K562 (cell line): ENCODE results near the gene HES4. TPM values are rescaled to one million over a fixed set of nuclear protein-coding genes. Genes with fewer than 3 reads are reported as not detected.

Source experiments
- ARID4B ChIP-seq: sonication (generic); formaldehyde crosslinking; IDR thresholded peaks from 2 replicates; pipeline ENCODE4 v1.8.0; 2022; ENCODE audit warnings: mild to moderate bottlenecking, missing genetic modification reagents
- CBFA2T2 ChIP-seq: fragments of 450-650 bp; conservative IDR thresholded peaks from 2 replicates; pipeline ENCODE4 v1.6.1; 2017; ENCODE audit warnings: mild to moderate bottlenecking
- DDX20 ChIP-seq: fragments of 450-650 bp; IDR thresholded peaks from 2 replicates; pipeline ENCODE4 v1.6.1; 2016; ENCODE audit warnings: missing genetic modification characterization, low read depth, mild to moderate bottlenecking, missing compliant biosample characterization, moderate library complexity
- ETV1 ChIP-seq: fragments of 450-650 bp; conservative IDR thresholded peaks from 2 replicates; pipeline ENCODE4 v1.6.1; 2016; ENCODE audit warnings: missing genetic modification characterization, control low read depth, low read depth, missing compliant biosample characterization
- GTF2A2 ChIP-seq: IDR thresholded peaks from 2 replicates; pipeline ENCODE4 v1.6.1; 2016; ENCODE audit warnings: mild to moderate bottlenecking, missing genetic modification characterization, missing compliant biosample characterization
- HNRNPL ChIP-seq: fragments of 200-400 bp; formaldehyde crosslinking; IDR thresholded peaks from 2 replicates; pipeline ENCODE4 v1.6.1; 2017; ENCODE audit warnings: low read depth, mild to moderate bottlenecking, low read length
- MEF2D ChIP-seq: conservative IDR thresholded peaks from 2 replicates; pipeline ENCODE4 v1.6.1; 2016; ENCODE audit warnings: low read depth, missing genetic modification characterization, missing compliant biosample characterization
- PHF21A ChIP-seq: fragments of 450-650 bp; IDR thresholded peaks from 2 replicates; pipeline ENCODE4 v1.6.1; 2017; ENCODE audit warnings: low read depth, borderline replicate concordance
- RBBP5 ChIP-seq: fragments of 200-600 bp; sonication (generic); IDR thresholded peaks from 2 replicates; pipeline ENCODE4 v1.6.1; 2012; ENCODE audit warnings: borderline replicate concordance, mild to moderate bottlenecking, low read length, control low read depth, inconsistent platforms; ENCODE audit not compliant: insufficient read depth, poor library complexity, severe bottlenecking
- RBM17 ChIP-seq: fragments of 200-400 bp; formaldehyde crosslinking; IDR thresholded peaks from 2 replicates; pipeline ENCODE4 v1.6.1; 2017; ENCODE audit warnings: low read depth, mild to moderate bottlenecking, low read length, borderline replicate concordance
- RFX5 ChIP-seq: IDR thresholded peaks from 2 replicates; pipeline ENCODE4 v1.6.1; 2011; ENCODE audit warnings: low read depth, mild to moderate bottlenecking, improper control_type of control experiment, low read length
- SMARCA5 ChIP-seq: fragments of 450-650 bp; IDR thresholded peaks from 2 replicates; pipeline ENCODE4 v1.6.1; 2016
- SREBF1 ChIP-seq: fragments of 150-350 bp; IDR thresholded peaks from 2 replicates; pipeline ENCODE4 v1.6.1; 2014; ENCODE audit warnings: antibody characterized with exemption, low read depth, low read length, borderline replicate concordance
- SRSF7 ChIP-seq: fragments of 200-400 bp; formaldehyde crosslinking; optimal IDR thresholded peaks from 2 replicates; pipeline ENCODE3; 2017; ENCODE audit warnings: mild to moderate bottlenecking, low read depth, low read length
- U2AF2 ChIP-seq: fragments of 200-400 bp; formaldehyde crosslinking; optimal IDR thresholded peaks from 2 replicates; pipeline ENCODE3; 2017; ENCODE audit warnings: low read depth, mild to moderate bottlenecking, low read length
- USF1 ChIP-seq: sonication (generic); formaldehyde crosslinking; IDR thresholded peaks from 2 replicates; pipeline ENCODE4 v1.9.0; 2022; ENCODE audit warnings: mild to moderate bottlenecking, missing genetic modification reagents
- ZNF785 ChIP-seq: fragments of 250-450 bp; sonication (Bioruptor Pico); IDR thresholded peaks from 2 replicates; pipeline ENCODE4 v1.4.0; 2020; ENCODE audit warnings: mild to moderate bottlenecking
- polyA plus RNA-seq, 8 experiments: library from polyadenylated mRNA; depleted of rRNA in 4 of 8; stranded (reverse) in 5 of 8; unstranded in 3 of 8; fragments of >200 nt; fragmentation: Nextera tagmentation in 2 of 8; fragmentation: Illumina TruSeq in 1 of 8; extraction: Ambion mirVana in 2 of 8; extraction: Trizol in 1 of 8; gene quantifications; 2 replicates each; pipeline versions ENCODE4 v1.2.1 to v1.2.3, GENCODE V29; 2011 to 2014; ENCODE audit warnings: inconsistent platforms in 1 of 8, missing spikeins in 1 of 8
- total RNA-seq, 7 experiments: library from RNA; depleted of rRNA in 6 of 7; stranded (reverse); fragments of >200 nt in 6 of 7; fragmentation: Illumina TruSeq in 2 of 7; extraction: Trizol in 2 of 7; gene quantifications; 2 replicates each; pipeline versions ENCODE4 v1.2.1 to v1.2.3, GENCODE V29; 2011 to 2021; ENCODE audit warnings: low replicate concordance in 1 of 7
- TF ChIP-seq, protein P1 (sequence below): fragments of 450-650 bp; IDR thresholded peaks from 2 replicates; pipeline ENCODE4 v1.7.0; 2016; ENCODE audit warnings: borderline replicate concordance
- TF ChIP-seq, protein P2 (sequence below): fragments of 450-650 bp; formaldehyde crosslinking; IDR thresholded peaks from 2 replicates; pipeline ENCODE4 v1.4.0; 2020; ENCODE audit warnings: mild to moderate bottlenecking, moderate library complexity

HES4 gene
- total and polyA plus RNA-seq, 9 of the 15 experiments (the other 6 are each of a cell fraction or from before 2014, with no cell fraction given): 0.21 to 43.7 (median 5.3) TPM; not detected in 2

GRCh38 chr1:966704-967300 lies 33.1 kb downstream of the HES4 start (continued):
- TF ChIP-seq CBFA2T2 (no peak), ZNF785 (CRISPR knock-in tag) (no peak), DDX20 (tag) (no peak), SMARCA5 (no peak), RBM17 (no peak), USF1 (CRISPR knock-in tag) (no peak; the same call in 1 of the 2 replicates), ETV1 (no peak; the same call in 1 of the 2 replicates), U2AF2 (no peak), PHF21A (no peak), SRSF7 (no peak), MEF2D (tag) (no peak), SREBF1 (no peak), RBBP5 (peak; percentile 58), GTF2A2 (tag) (no peak), ARID4B (CRISPR knock-in tag) (peak; percentile 73), RFX5 (no peak), HNRNPL (peak; percentile 26; the same call in 1 of the 2 replicates)
- TF ChIP-seq, protein P1, sequence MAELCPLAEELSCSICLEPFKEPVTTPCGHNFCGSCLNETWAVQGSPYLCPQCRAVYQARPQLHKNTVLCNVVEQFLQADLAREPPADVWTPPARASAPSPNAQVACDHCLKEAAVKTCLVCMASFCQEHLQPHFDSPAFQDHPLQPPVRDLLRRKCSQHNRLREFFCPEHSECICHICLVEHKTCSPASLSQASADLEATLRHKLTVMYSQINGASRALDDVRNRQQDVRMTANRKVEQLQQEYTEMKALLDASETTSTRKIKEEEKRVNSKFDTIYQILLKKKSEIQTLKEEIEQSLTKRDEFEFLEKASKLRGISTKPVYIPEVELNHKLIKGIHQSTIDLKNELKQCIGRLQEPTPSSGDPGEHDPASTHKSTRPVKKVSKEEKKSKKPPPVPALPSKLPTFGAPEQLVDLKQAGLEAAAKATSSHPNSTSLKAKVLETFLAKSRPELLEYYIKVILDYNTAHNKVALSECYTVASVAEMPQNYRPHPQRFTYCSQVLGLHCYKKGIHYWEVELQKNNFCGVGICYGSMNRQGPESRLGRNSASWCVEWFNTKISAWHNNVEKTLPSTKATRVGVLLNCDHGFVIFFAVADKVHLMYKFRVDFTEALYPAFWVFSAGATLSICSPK: no peak
- TF ChIP-seq, protein P2, sequence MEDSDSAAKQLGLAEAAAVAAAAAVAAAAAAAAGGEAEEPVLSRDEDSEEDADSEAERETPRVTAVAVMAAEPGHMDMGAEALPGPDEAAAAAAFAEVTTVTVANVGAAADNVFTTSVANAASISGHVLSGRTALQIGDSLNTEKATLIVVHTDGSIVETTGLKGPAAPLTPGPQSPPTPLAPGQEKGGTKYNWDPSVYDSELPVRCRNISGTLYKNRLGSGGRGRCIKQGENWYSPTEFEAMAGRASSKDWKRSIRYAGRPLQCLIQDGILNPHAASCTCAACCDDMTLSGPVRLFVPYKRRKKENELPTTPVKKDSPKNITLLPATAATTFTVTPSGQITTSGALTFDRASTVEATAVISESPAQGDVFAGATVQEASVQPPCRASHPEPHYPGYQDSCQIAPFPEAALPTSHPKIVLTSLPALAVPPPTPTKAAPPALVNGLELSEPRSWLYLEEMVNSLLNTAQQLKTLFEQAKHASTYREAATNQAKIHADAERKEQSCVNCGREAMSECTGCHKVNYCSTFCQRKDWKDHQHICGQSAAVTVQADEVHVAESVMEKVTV (CRISPR knock-in tag): no peak
